Right lobe of liver (tissue), 6 donors: Measurements from ENCODE around the gene RASD2. TPM values are rescaled to one million over a fixed set of nuclear protein-coding genes. Genes with fewer than 3 reads are reported as not detected.

Experiments
- ATAC-seq, 4 donors: fragments of 200-7000 bp; cut with Tn5 transposase; one replicate each; pipeline ENCODE4 v1.9.1; 2020; ENCODE audit warnings: mild to moderate bottlenecking in 4 of 4, moderate library complexity in 4 of 4
- DNase-seq, 3 donors: peaks; one replicate each; pipeline ENCODE4 v3.0.0-alpha.2; 2020
- H3K27ac ChIP-seq, 3 donors: fragments of 200-600 bp; one replicate each; pipeline ENCODE4 v1.8.0; 2022
- H3K27me3 ChIP-seq, 2 donors: fragments of 200-600 bp; one replicate each; pipeline ENCODE4 v1.8.0; 2022
- H3K36me3 ChIP-seq, 4 donors: fragments of 200-600 bp; sonication (generic) in 1 of 4; one replicate each; pipeline versions ENCODE4 v1.5.1 to v1.8.0; 2017 to 2022; ENCODE audit warnings: control low read depth in 1 of 4
- H3K4me1 ChIP-seq, 4 donors: fragments of 200-600 bp; sonication (generic) in 1 of 4; one replicate each; pipeline versions ENCODE4 v1.5.1 to v1.8.0; 2017 to 2022; ENCODE audit warnings: control low read depth in 1 of 4
- H3K4me3 ChIP-seq, 3 donors: fragments of 200-600 bp; one replicate each; pipeline ENCODE4 v1.8.0; 2022
- H3K9me3 ChIP-seq, 4 donors: fragments of 200-600 bp; sonication (generic) in 1 of 4; one replicate each; pipeline versions ENCODE4 v1.5.1 to v1.8.0; 2017 to 2022; ENCODE audit warnings: control low read depth in 1 of 4
- POLR2A ChIP-seq: fragments of 450-650 bp; IDR thresholded peaks from one replicate; pipeline ENCODE4 v1.6.1; 2017; ENCODE audit warnings: antibody characterized with exemption, mild to moderate bottlenecking
- WGBS: methylation state at CpG from one replicate; pipeline ENCODE4 v1.1.6; 2018; ENCODE audit warnings: low coverage, low lambda C conversion rate; ENCODE audit not compliant: insufficient coverage; ENCODE audit errors: missing lambda C conversion rate; 5-methylcytosine and 5-hydroxymethylcytosine counted together
- intact Hi-C, 2 donors: fragments of 100-400 bp; cut with DNase I; formaldehyde crosslinking; loops; one replicate each; pipeline versions ENCODE4 v1.11.2 to v1.14.1; 2022
- total RNA-seq, 6 experiments: library from RNA; depleted of rRNA in 2 of 6; stranded (reverse); fragments of >200 nt in 2 of 6; fragmentation: NEBNext Ultra II Directional in 3 of 6; extraction: Animal tissue kit (Norgen Biotek cat#: 25700) in 3 of 6; gene quantifications; one replicate each; pipeline versions ENCODE4 v1.1.0 to v1.2.4, GENCODE V29; 2016 to 2023
- TF ChIP-seq, protein P1 (sequence below), 4 donors: fragments of 200-600 bp in 3 of 4; fragments of 450-650 bp in 1 of 4; IDR thresholded peaks; one replicate each; pipeline versions ENCODE4 v1.5.1 to v1.8.0; 2016 to 2022; ENCODE audit warnings: antibody characterized with exemption in 4 of 4, mild to moderate bottlenecking in 2 of 4
- donor health status: DM: no; HTN: yes; CAD: no.
- donor health status: DM: no; HTN: no; CAD: no.
- donor health status: DM: no; HTN: no; CAD: no.
- donor health status: DM: no; HTN: yes; CAD: no.
- donor health status: DM: no; HTN: yes; CAD: no.

RASD2 gene
- total RNA-seq, 6 experiments from 2014 or later: 0.05 to 0.20 (median 0.07) TPM; not detected in 2

DNA sequence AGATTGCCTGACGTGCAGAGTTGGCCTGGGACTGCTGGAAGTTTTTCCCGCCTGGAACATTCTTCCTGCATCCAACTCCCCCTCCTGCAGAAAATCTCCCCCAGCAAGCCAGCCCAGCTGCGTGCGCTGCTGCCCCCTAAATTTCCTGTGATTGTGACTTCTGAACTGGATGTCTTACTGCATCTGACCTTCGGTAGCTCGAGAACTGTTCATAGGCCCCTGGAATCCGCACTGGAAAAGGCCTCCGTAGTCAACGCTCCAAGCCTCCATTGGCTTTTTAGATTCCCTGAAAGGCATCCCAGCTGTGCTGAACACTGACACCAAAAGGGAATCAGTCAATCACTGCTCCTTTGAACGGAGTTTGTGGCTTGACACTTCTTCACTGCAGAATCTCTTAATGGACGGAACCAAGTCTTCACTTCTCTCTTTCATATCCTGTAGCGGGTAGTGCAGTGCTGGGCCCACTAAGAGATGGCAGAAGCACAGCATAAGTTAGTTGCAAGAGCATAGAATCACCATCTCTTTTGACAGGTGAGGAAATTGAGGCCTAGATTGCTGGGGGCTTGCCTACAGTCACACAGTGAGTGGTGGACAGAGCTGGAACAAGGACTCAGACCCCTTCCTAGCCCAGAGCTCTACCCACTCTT lies 14.2 kb upstream of the RASD2 start:
- TF ChIP-seq, protein P1, sequence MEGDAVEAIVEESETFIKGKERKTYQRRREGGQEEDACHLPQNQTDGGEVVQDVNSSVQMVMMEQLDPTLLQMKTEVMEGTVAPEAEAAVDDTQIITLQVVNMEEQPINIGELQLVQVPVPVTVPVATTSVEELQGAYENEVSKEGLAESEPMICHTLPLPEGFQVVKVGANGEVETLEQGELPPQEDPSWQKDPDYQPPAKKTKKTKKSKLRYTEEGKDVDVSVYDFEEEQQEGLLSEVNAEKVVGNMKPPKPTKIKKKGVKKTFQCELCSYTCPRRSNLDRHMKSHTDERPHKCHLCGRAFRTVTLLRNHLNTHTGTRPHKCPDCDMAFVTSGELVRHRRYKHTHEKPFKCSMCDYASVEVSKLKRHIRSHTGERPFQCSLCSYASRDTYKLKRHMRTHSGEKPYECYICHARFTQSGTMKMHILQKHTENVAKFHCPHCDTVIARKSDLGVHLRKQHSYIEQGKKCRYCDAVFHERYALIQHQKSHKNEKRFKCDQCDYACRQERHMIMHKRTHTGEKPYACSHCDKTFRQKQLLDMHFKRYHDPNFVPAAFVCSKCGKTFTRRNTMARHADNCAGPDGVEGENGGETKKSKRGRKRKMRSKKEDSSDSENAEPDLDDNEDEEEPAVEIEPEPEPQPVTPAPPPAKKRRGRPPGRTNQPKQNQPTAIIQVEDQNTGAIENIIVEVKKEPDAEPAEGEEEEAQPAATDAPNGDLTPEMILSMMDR (IDR thresholded peaks at IDR 0.05): no peak
- no peak for TF ChIP-seq POLR2A
- H3K4me1 ChIP-seq: no peaks in the 10 kb centered on the region
- H3K36me3 ChIP-seq: no peaks in the 10 kb centered on the region
- DNase-seq (no peak), ATAC-seq (no peak)
- 80% methylated on average over 11 of the region's 12 CpGs for WGBS
- H3K27me3 ChIP-seq: no peaks in the 10 kb centered on the region
- H3K9me3 ChIP-seq: no peaks in the 10 kb centered on the region
- H3K27ac ChIP-seq: no peak overlapping the region
- intact Hi-C loops: no loop called here
- no peak overlapping the region for H3K4me3 ChIP-seq

DNA sequence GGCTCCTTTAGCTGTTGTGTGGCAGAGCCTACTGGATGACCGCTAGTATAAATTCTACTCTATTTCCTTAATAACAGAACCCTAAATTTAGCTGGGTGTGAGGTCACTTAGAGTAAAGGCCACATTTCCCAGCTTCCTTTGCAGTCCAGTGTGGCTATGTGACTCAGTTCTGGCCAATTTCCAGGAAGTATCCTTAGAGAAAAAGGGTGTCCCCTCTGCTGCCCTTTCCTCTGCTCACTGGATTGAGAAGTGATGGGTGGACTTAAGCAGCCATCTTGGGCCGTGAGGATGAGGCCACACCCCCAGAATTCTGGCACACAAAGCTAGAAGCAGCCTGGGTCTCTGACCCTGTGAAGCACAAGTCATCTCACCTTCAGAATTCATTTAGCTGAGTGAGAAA lies 11.7 kb upstream of the RASD2 start:
- Histone ChIP-seq H3K4me3 (no peak overlapping the region), H3K27me3 (no peaks in the 10 kb centered on the region), H3K4me1 (no peaks in the 10 kb centered on the region), H3K9me3 (no peaks in the 10 kb centered on the region), H3K36me3 (no peaks in the 10 kb centered on the region), H3K27ac (no peak overlapping the region)
- DNase-seq: no peak
- intact Hi-C loops: no loop called here
- 100% methylated on average over 1 of the region's 2 CpGs for WGBS
- ATAC-seq: no peak
- TF ChIP-seq, protein P1 (IDR thresholded peaks at IDR 0.05): no peak
- no peak for TF ChIP-seq POLR2A

DNA sequence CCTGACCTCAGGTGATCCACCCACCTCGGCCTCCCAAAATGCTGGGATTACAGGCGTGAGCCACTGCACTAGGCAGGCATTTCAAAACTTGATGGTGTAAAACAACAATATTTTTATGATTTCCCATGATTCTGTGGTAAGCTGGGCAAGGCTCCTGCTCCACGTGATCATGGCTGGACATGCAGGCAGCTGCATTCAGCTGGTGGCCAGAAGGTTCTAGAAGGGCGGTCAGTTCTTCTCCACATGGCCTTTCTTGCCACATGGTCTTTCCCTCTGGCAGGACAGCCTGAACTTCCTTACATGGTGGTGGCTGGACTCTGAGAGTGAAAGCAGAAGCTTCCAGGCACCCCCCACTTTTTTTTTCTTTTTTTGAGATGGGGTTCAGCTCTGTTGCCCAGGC lies 9.9 kb upstream of the RASD2 start:
- TF ChIP-seq POLR2A: no peak
- TF ChIP-seq, protein P1 (IDR thresholded peaks at IDR 0.05): no peak

DNA sequence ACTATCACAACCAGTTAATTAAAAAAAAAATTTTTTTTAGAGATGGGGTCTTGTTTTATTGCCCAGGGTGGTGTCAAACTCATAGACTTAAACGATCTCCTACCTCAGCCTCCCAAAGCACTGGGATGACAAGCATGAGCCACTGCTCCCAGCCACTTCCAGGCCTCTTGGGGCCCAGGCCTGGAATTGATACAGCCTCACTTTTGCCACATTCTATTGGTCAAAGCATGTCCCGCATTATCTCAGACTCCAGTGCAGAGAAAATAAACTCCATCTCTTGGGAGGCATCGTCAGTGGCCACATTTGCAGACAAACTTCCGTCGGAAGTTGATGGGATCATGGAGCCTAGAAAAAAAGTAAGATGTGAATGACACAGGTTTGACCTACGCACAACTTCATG lies 9.4 kb upstream of the RASD2 start:
- Histone ChIP-seq H3K27ac (no peak overlapping the region), H3K27me3 (no peaks in the 10 kb centered on the region), H3K36me3 (no peaks in the 10 kb centered on the region), H3K9me3 (no peaks in the 10 kb centered on the region), H3K4me1 (peaks cover 0 to 9% (median 3%) of the 10 kb centered on the region in 4 donors), H3K4me3 (no peak overlapping the region)
- intact Hi-C loops: no loop called here
- no peak for DNase-seq
- ATAC-seq: no peak
- TF ChIP-seq, protein P1 (IDR thresholded peaks at IDR 0.05): no peak
- TF ChIP-seq POLR2A: no peak
- WGBS: 71% methylated on average over 6 of the region's 6 CpGs

More for the DNA sequence above, 9.9 kb upstream of the RASD2 start:
- whole genome bisulfite sequencing: 86% methylated on average over 3 of the region's 4 CpGs
- intact Hi-C loops: no loop called here
- ATAC-seq (no peak), DNase-seq (no peak)
- Histone ChIP-seq H3K36me3 (no peaks in the 10 kb centered on the region), H3K4me1 (peaks cover 0 to 4% (median 2%) of the 10 kb centered on the region in 4 donors), H3K27me3 (no peaks in the 10 kb centered on the region), H3K4me3 (no peak overlapping the region), H3K27ac (no peak overlapping the region), H3K9me3 (no peaks in the 10 kb centered on the region)
